Endothelial cell of umbilical vein (primary cell): ENCODE results near the gene HTN1.
"Not testable (repeated sequence)": the region's sequence is repeated elsewhere in the genome, so short reads cannot be mapped to it uniquely, and the experiment has no call there.

Source experiments
- CTCF ChIP-seq, 2 donors: IDR thresholded peaks; 1 replicate in 1 of 2; 2 replicates in 1 of 2; pipeline ENCODE4 v1.5.1; 2011; ENCODE audit warnings: low read length in 2 of 2, mild to moderate bottlenecking in 2 of 2, moderate library complexity in 2 of 2, control low read depth in 1 of 2, inconsistent platforms in 1 of 2, low read depth in 1 of 2; ENCODE audit not compliant: insufficient read depth in 1 of 2; ENCODE audit errors: extremely low read depth in 1 of 2
- EZH2 ChIP-seq: IDR thresholded peaks from 2 replicates; pipeline ENCODE4 v1.6.1; 2012; ENCODE audit warnings: borderline replicate concordance, low read depth, mild to moderate bottlenecking, moderate library complexity, low read length, inconsistent platforms; ENCODE audit not compliant: severe bottlenecking
- GATA2 ChIP-seq: IDR thresholded peaks from 2 replicates; pipeline ENCODE4 v1.7.0; 2011; ENCODE audit warnings: low read depth, mild to moderate bottlenecking, moderate library complexity, mixed read lengths, low read length; ENCODE audit not compliant: insufficient read length, insufficient read depth
- POLR2A ChIP-seq: IDR thresholded peaks from 2 replicates; pipeline ENCODE4 v1.6.1; 2012; ENCODE audit warnings: low read depth, mild to moderate bottlenecking, control low read depth, low read length

GRCh38 chr4:70019006-70019405 is 31.2 kb upstream of the HTN1 start:
- not testable (repeated sequence) for TF ChIP-seq CTCF (IDR thresholded peaks at IDR 0.05; ENCODE audit: extremely low read depth in 1 of 2, insufficient read depth in 1 of 2, low read depth in 1 of 2, low read length in 2 of 2); EZH2; GATA2; POLR2A
